H1 (cell line): ENCODE results near the gene ZNF532. TPM values are rescaled to one million over a fixed set of nuclear protein-coding genes. Genes with fewer than 3 reads are reported as not detected.
"Not testable (repeated sequence)": the region's sequence is repeated elsewhere in the genome, so short reads cannot be mapped to it uniquely, and the experiment has no call there.

Experiments
- CTCF ChIA-PET: fragments of 300-600 bp; sonication (Branson Sonifier 250); formaldehyde crosslinking; loops from one replicate; lab custom pipeline; 2021; ENCODE audit not compliant: partially characterized antibody; lab: Charles Lee
- POLR2A ChIA-PET: fragments of 300-600 bp; sonication (Branson Sonifier 250); formaldehyde crosslinking; loops from one replicate; lab custom pipeline; 2021; ENCODE audit warnings: inconsistent platforms; ENCODE audit not compliant: partially characterized antibody; lab: Charles Lee
- DNase-seq, 2 experiments: peaks; one replicate each; pipeline versions ENCODE4 v3.0.0 to v3.0.0-alpha.2; 2010 to 2022; ENCODE audit warnings: low spot score in 2 of 2, low read depth in 1 of 2, mixed read lengths in 1 of 2
- FAIRE-seq: peaks from 2 replicates; lab custom pipeline; 2011; peaks lifted over from hg19 to GRCh38; lab: Jason Lieb, UNC
- H2AFZ ChIP-seq: 2 replicates; pipeline ENCODE4 v1.8.1; 2012; ENCODE audit warnings: low read length, inconsistent platforms
- H2AK5ac ChIP-seq: 2 replicates; pipeline ENCODE4 v1.6.1; 2013; ENCODE audit warnings: low read depth, low read length
- H2BK120ac ChIP-seq: replicated peaks from 2 replicates; pipeline ENCODE3; 2013; ENCODE audit warnings: low read depth, low read length, inconsistent platforms
- H2BK12ac ChIP-seq: 2 replicates; pipeline ENCODE4 v1.6.1; 2013; ENCODE audit warnings: low read depth, low read length
- H2BK15ac ChIP-seq: 2 replicates; pipeline ENCODE4 v1.6.1; 2013; ENCODE audit warnings: low read length
- H2BK20ac ChIP-seq: 2 replicates; pipeline ENCODE4 v1.6.1; 2013; ENCODE audit warnings: low read length
- H2BK5ac ChIP-seq: 2 replicates; pipeline ENCODE4 v1.6.1; 2013; ENCODE audit warnings: low read depth, low read length
- H3K14ac ChIP-seq: 2 replicates; pipeline ENCODE4 v1.6.1; 2013; ENCODE audit warnings: inconsistent platforms; ENCODE audit not compliant: insufficient read length
- H3K18ac ChIP-seq: 2 replicates; pipeline ENCODE4 v1.6.1; 2013; ENCODE audit warnings: low read length; ENCODE audit errors: extremely low read depth
- H3K23ac ChIP-seq: 2 replicates; pipeline ENCODE4 v1.6.1; 2013; ENCODE audit warnings: inconsistent platforms; ENCODE audit not compliant: insufficient read length
- H3K23me2 ChIP-seq: 2 replicates; pipeline ENCODE4 v1.6.1; 2013; ENCODE audit warnings: low read depth, low read length
- H3K27ac ChIP-seq: 2 replicates; pipeline ENCODE4 v1.6.1; 2011; ENCODE audit warnings: low read depth, low read length, inconsistent platforms
- H3K27me3 ChIP-seq, 4 experiments: replicated peaks in 1 of 4; 1 replicate in 1 of 4; 2 replicates in 3 of 4; pipeline versions ENCODE4 v1.6.1 to v1.8.1; 2011 to 2013; ENCODE audit warnings: low read length in 3 of 4, mild to moderate bottlenecking in 3 of 4, inconsistent platforms in 2 of 4, mixed read lengths in 2 of 4, moderate library complexity in 1 of 4; ENCODE audit not compliant: control insufficient read depth in 3 of 4, insufficient read depth in 3 of 4; ENCODE audit errors: extremely low read depth in 1 of 4
- H3K36me3 ChIP-seq, 4 experiments: 2 replicates each; pipeline versions ENCODE4 v1.6.1 to v1.8.1; 2011 to 2013; ENCODE audit warnings: mild to moderate bottlenecking in 4 of 4, low read length in 3 of 4, moderate library complexity in 2 of 4, control low read depth in 1 of 4, inconsistent platforms in 1 of 4; ENCODE audit not compliant: insufficient read depth in 4 of 4, control insufficient read depth in 2 of 4
- H3K4ac ChIP-seq: replicated peaks from 2 replicates; pipeline ENCODE3; 2013; ENCODE audit warnings: low read length, low read depth, mixed read lengths, inconsistent platforms; ENCODE audit not compliant: insufficient read length
- H3K4me1 ChIP-seq, 4 experiments: replicated peaks in 1 of 4; 1 replicate in 1 of 4; 2 replicates in 3 of 4; pipeline versions ENCODE4 v1.6.1 to v1.8.1; 2011 to 2013; ENCODE audit warnings: low read length in 3 of 4, inconsistent platforms in 2 of 4, mixed read lengths in 1 of 4; ENCODE audit not compliant: insufficient read depth in 4 of 4, control insufficient read depth in 3 of 4
- H3K4me2 ChIP-seq, 2 experiments: 2 replicates each; pipeline versions ENCODE4 v1.6.1 to v1.8.1; 2011 to 2013; ENCODE audit warnings: low read depth in 2 of 2, low read length in 2 of 2, control low read depth in 1 of 2, inconsistent platforms in 1 of 2, mild to moderate bottlenecking in 1 of 2; ENCODE audit not compliant: insufficient read depth in 1 of 2
- H3K4me3 ChIP-seq, 4 experiments: fragments of 200-600, 300-600 bp in 1 of 4; sonication (generic), shearing (Covaris generic), sonication (Bioruptor Twin) in 1 of 4; 2 replicates each; pipeline versions ENCODE4 v1.5.1 to v1.8.1; 2011 to 2016; ENCODE audit warnings: low read length in 4 of 4, low read depth in 3 of 4, control low read depth in 2 of 4, inconsistent platforms in 2 of 4, mild to moderate bottlenecking in 2 of 4, mixed read lengths in 1 of 4, moderate library complexity in 1 of 4; ENCODE audit not compliant: insufficient read depth in 2 of 4; ENCODE audit errors: extremely low read depth in 1 of 4
- H3K56ac ChIP-seq: replicated peaks from 2 replicates; pipeline ENCODE3; 2013; ENCODE audit warnings: low read depth, mild to moderate bottlenecking, mixed read lengths, low read length, inconsistent platforms; ENCODE audit not compliant: insufficient read length
- H3K79me1 ChIP-seq: 2 replicates; pipeline ENCODE4 v1.6.1; 2013; ENCODE audit warnings: low read depth, low read length, control low read depth
- H3K79me2 ChIP-seq, 2 experiments: 2 replicates each; pipeline versions ENCODE4 v1.6.1 to v1.8.1; 2012 to 2013; ENCODE audit warnings: low read length in 2 of 2, mild to moderate bottlenecking in 2 of 2, inconsistent platforms in 1 of 2; ENCODE audit not compliant: insufficient read depth in 2 of 2, control insufficient read depth in 1 of 2
- H3K9ac ChIP-seq, 4 experiments: replicated peaks in 1 of 4; 1 replicate in 1 of 4; 2 replicates in 3 of 4; pipeline versions ENCODE4 v1.6.1 to v1.8.1; 2011 to 2013; ENCODE audit warnings: low read depth in 3 of 4, low read length in 3 of 4, control low read depth in 2 of 4, mild to moderate bottlenecking in 2 of 4, moderate library complexity in 2 of 4, inconsistent platforms in 1 of 4; ENCODE audit errors: extremely low read depth in 1 of 4
- H3K9me3 ChIP-seq, 2 experiments: 2 replicates each; pipeline versions ENCODE4 v1.6.1 to v1.8.1; 2012 to 2013; ENCODE audit warnings: mild to moderate bottlenecking in 2 of 2, moderate library complexity in 2 of 2, control low read depth in 1 of 2, inconsistent platforms in 1 of 2, low read depth in 1 of 2, low read length in 1 of 2, mixed read lengths in 1 of 2; ENCODE audit not compliant: insufficient read depth in 2 of 2
- H4K20me1 ChIP-seq, 2 experiments: replicated peaks in 1 of 2; 2 replicates each; pipeline versions ENCODE3 to v1.8.1; 2011 to 2013; ENCODE audit warnings: inconsistent platforms in 2 of 2, low read length in 2 of 2, mild to moderate bottlenecking in 1 of 2; ENCODE audit not compliant: insufficient read depth in 2 of 2, control insufficient read depth in 1 of 2
- H4K5ac ChIP-seq: 2 replicates; pipeline ENCODE4 v1.6.1; 2013; ENCODE audit warnings: low read length, low read depth, mixed read lengths, inconsistent platforms; ENCODE audit not compliant: insufficient read length
- H4K8ac ChIP-seq: 2 replicates; pipeline ENCODE4 v1.8.0; 2013; ENCODE audit warnings: mild to moderate bottlenecking, moderate library complexity, low read length, inconsistent platforms; ENCODE audit not compliant: insufficient read depth; ENCODE audit errors: extremely low read depth
- H4K91ac ChIP-seq: replicated peaks from 2 replicates; pipeline ENCODE3; 2013; ENCODE audit warnings: low read length, mixed read lengths, inconsistent platforms; ENCODE audit not compliant: insufficient read length
- WGBS, 2 experiments: shearing (Covaris generic) in 1 of 2; methylation state at CpG; one replicate each; pipeline versions ENCODE4 v1.1.6 to v1.1.7; 2013 to 2015; ENCODE audit warnings: low lambda C conversion rate in 2 of 2, mixed read lengths in 2 of 2, inconsistent platforms in 1 of 2, low coverage in 1 of 2, missing lambda C conversion rate in 1 of 2; ENCODE audit not compliant: insufficient replicate concordance in 2 of 2, insufficient coverage in 1 of 2, insufficient read length in 1 of 2; ENCODE audit errors: extremely low coverage in 1 of 2, missing lambda C conversion rate in 1 of 2; 5-methylcytosine and 5-hydroxymethylcytosine counted together
- polyA plus RNA-seq, 7 experiments: library from polyadenylated mRNA; depleted of rRNA in 3 of 7; stranded (reverse) in 5 of 7; unstranded in 2 of 7; fragments of >200 nt in 5 of 7; fragments of 200-250 nt in 2 of 7; gene quantifications; 1 replicate in 5 of 7; 2 replicates in 1 of 7; 4 replicates in 1 of 7; pipeline versions ENCODE4 v1.2.1 to v1.2.3, GENCODE V29; 2011 to 2013; ENCODE audit warnings: missing spikeins in 2 of 7, mixed read lengths in 2 of 7
- total RNA-seq: library from RNA; stranded (reverse); fragmentation: NEBNext Ultra II Directional; extraction: Animal tissue kit (Norgen Biotek cat#: 25700); gene quantifications from 2 replicates; pipeline ENCODE4 v1.2.1, GENCODE V29; 2021

ZNF532 gene
- total and polyA plus RNA-seq, 2 of the 8 experiments (the other 6 are each of a cell fraction or from before 2014, with no cell fraction given) = 143 to 240 TPM

DNA sequence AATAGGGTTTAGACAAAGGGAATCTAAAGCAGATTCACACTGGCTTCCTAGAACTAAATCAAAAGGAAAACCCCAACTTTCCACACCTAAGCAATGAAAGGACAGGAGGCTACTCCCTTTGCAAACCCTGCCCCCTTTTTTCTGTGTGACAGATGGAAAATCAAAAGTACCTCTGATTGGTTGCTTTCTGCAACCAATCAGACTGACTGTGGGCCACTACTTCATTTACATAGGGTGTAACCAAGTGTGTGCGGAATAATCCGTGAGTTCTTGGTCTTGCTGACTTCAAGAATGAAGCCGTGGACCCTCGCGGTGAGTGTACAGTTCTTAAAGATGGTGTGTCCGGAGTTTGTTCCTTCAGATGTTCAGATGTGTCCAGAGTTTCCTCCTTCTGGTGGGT is 37.8 kb upstream of the ZNF532 start:
- H2BK12ac ChIP-seq, H3K56ac ChIP-seq, H3K9ac ChIP-seq, H3K27ac ChIP-seq, H2BK15ac ChIP-seq, H3K4me3 ChIP-seq, H3K79me2 ChIP-seq, H4K91ac ChIP-seq, H2BK5ac ChIP-seq, H2AK5ac ChIP-seq, H3K4ac ChIP-seq, H4K20me1 ChIP-seq, H2AFZ ChIP-seq, H3K23ac ChIP-seq, H3K4me1 ChIP-seq, FAIRE-seq, POLR2A ChIA-PET, H3K14ac ChIP-seq, H3K23me2 ChIP-seq, H2BK120ac ChIP-seq, H3K4me2 ChIP-seq, H4K8ac ChIP-seq, DNase-seq, H4K5ac ChIP-seq, H3K79me1 ChIP-seq, H3K36me3 ChIP-seq, H3K18ac ChIP-seq, H3K9me3 ChIP-seq, H3K27me3 ChIP-seq: not testable (repeated sequence)
- CTCF ChIA-PET = interaction anchor here (0.6 to 1.0 kb wide), 3 partner anchors 45 to 333 kb away, joined by 3 to 4 read pairs (median 3); no protein-coding TSS in a partner anchor
- 99% methylated on average over 6 of the region's 6 CpGs; no CpG with 5 or more reads in 1 of the 2 experiments for WGBS, 2 experiments
- H2BK20ac ChIP-seq = peak overlapping the region; percentile 13; the same call in 1 of the 2 replicates
